WTC11 (cell line): ENCODE data around the gene IQCK.

ENCODE experiments used
- TF ChIP-seq, protein P1 (sequence below): fragments of 200-600 bp; IDR thresholded peaks from 2 replicates; pipeline ENCODE4 v1.8.0; 2022; ENCODE audit warnings: antibody characterized with exemption
- TF ChIP-seq, protein P2 (sequence below): sonication (generic); formaldehyde crosslinking; IDR thresholded peaks from 2 replicates; pipeline ENCODE4 v1.8.0; 2022; ENCODE audit warnings: missing genetic modification reagents

DNA sequence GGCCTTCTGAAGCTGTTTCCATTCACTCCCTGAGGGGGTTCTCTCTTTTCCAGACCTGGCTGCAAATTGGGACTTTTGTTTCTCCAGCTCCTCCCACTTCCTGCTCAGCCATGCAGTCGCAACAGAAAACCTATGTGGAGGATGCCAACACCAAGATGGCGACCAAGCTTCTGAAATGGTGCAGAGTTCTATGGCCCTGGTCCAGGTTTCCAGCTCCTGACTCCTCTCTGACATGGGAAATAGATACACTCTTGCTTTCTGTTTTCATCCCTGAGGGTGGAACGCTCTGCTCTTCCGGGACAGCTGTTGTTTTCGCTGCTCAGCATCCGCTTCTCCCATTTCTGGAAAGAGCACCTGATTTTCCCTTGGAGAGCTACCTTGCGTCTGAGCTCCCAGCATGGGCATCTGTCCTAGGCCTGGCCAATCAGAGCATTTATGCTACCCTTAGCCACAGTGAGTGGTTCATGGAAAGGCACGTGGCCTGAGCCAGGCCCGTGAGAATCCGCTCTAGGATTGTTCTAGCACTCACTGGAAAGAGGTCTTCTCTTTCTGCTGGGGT is 158.5 kb downstream of the IQCK start:
- TF ChIP-seq, protein P1, sequence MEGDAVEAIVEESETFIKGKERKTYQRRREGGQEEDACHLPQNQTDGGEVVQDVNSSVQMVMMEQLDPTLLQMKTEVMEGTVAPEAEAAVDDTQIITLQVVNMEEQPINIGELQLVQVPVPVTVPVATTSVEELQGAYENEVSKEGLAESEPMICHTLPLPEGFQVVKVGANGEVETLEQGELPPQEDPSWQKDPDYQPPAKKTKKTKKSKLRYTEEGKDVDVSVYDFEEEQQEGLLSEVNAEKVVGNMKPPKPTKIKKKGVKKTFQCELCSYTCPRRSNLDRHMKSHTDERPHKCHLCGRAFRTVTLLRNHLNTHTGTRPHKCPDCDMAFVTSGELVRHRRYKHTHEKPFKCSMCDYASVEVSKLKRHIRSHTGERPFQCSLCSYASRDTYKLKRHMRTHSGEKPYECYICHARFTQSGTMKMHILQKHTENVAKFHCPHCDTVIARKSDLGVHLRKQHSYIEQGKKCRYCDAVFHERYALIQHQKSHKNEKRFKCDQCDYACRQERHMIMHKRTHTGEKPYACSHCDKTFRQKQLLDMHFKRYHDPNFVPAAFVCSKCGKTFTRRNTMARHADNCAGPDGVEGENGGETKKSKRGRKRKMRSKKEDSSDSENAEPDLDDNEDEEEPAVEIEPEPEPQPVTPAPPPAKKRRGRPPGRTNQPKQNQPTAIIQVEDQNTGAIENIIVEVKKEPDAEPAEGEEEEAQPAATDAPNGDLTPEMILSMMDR: no peak
- TF ChIP-seq, protein P2, sequence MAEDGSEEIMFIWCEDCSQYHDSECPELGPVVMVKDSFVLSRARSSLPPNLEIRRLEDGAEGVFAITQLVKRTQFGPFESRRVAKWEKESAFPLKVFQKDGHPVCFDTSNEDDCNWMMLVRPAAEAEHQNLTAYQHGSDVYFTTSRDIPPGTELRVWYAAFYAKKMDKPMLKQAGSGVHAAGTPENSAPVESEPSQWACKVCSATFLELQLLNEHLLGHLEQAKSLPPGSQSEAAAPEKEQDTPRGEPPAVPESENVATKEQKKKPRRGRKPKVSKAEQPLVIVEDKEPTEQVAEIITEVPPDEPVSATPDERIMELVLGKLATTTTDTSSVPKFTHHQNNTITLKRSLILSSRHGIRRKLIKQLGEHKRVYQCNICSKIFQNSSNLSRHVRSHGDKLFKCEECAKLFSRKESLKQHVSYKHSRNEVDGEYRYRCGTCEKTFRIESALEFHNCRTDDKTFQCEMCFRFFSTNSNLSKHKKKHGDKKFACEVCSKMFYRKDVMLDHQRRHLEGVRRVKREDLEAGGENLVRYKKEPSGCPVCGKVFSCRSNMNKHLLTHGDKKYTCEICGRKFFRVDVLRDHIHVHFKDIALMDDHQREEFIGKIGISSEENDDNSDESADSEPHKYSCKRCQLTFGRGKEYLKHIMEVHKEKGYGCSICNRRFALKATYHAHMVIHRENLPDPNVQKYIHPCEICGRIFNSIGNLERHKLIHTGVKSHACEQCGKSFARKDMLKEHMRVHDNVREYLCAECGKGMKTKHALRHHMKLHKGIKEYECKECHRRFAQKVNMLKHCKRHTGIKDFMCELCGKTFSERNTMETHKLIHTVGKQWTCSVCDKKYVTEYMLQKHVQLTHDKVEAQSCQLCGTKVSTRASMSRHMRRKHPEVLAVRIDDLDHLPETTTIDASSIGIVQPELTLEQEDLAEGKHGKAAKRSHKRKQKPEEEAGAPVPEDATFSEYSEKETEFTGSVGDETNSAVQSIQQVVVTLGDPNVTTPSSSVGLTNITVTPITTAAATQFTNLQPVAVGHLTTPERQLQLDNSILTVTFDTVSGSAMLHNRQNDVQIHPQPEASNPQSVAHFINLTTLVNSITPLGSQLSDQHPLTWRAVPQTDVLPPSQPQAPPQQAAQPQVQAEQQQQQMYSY (CRISPR knock-in tag): no peak
